ENCODE data around the gene SLC2A11. TPM values are rescaled to one million over a fixed set of nuclear protein-coding genes. Genes with fewer than 3 reads are reported as not detected.
"Not testable (repeated sequence)": the region's sequence is repeated elsewhere in the genome, so short reads cannot be mapped to it uniquely, and the experiment has no call there.

The SLC2A11 gene
- total RNA-seq, 1 donor from 2014 or later = 2.1 TPM

GRCh38 chr22:23904573-23905254, 47.0 kb downstream of the SLC2A11 start:
- peaks cover 3 to 11% (median 3%) of the 10 kb centered on the region in 3 donors for H3K4me1 ChIP-seq (ENCODE audit: control insufficient read depth in 3 of 3, insufficient read depth in 3 of 3, low read length in 3 of 3)
- H3K9ac ChIP-seq (ENCODE audit: low read depth in 1 of 3, low read length in 3 of 3) = peak overlapping the region in 1 of 3 donors; percentile 16
- H3K4me3 ChIP-seq (ENCODE audit: low read length in 3 of 3) = no peak overlapping the region
- H3K27ac ChIP-seq (ENCODE audit: low read depth, low read length) = no peak overlapping the region
- H3K27me3 ChIP-seq (ENCODE audit: control insufficient read depth in 3 of 3, insufficient read depth in 3 of 3, low read length in 3 of 3) = peaks cover 0 to 23% (median 0%) of the 10 kb centered on the region in 3 donors
- H3K36me3 ChIP-seq (ENCODE audit: control insufficient read depth in 3 of 3, insufficient read depth in 3 of 3, low read length in 3 of 3) = no peaks in the 10 kb centered on the region
- no peaks in the 10 kb centered on the region for H3K9me3 ChIP-seq (ENCODE audit: control insufficient read depth in 3 of 3, low read length in 3 of 3)

GRCh38 chr22:23906641-23907040, 49.0 kb downstream of the SLC2A11 start:
- Histone ChIP-seq H3K4me3 (ENCODE audit: low read length in 3 of 3) (no peak overlapping the region), H3K4me1 (ENCODE audit: control insufficient read depth in 3 of 3, insufficient read depth in 3 of 3, low read length in 3 of 3) (peaks cover 3 to 11% (median 3%) of the 10 kb centered on the region in 3 donors), H3K27me3 (ENCODE audit: control insufficient read depth in 3 of 3, insufficient read depth in 3 of 3, low read length in 3 of 3) (peaks cover 0 to 23% (median 0%) of the 10 kb centered on the region in 3 donors), H3K9me3 (ENCODE audit: control insufficient read depth in 3 of 3, low read length in 3 of 3) (no peaks in the 10 kb centered on the region), H3K36me3 (ENCODE audit: control insufficient read depth in 3 of 3, insufficient read depth in 3 of 3, low read length in 3 of 3) (no peaks in the 10 kb centered on the region), H3K27ac (ENCODE audit: low read depth, low read length) (no peak overlapping the region), H3K9ac (ENCODE audit: low read depth in 1 of 3, low read length in 3 of 3) (no peak overlapping the region)

- H3K9me3 ChIP-seq (ENCODE audit: control insufficient read depth in 3 of 3, low read length in 3 of 3); H3K4me3 ChIP-seq (ENCODE audit: low read length in 3 of 3); H3K27ac ChIP-seq (ENCODE audit: low read depth, low read length); H3K36me3 ChIP-seq (ENCODE audit: control insufficient read depth in 3 of 3, insufficient read depth in 3 of 3, low read length in 3 of 3); H3K9ac ChIP-seq (ENCODE audit: low read depth in 1 of 3, low read length in 3 of 3): not testable (repeated sequence)
- peaks cover 3 to 11% (median 3%) of the 10 kb centered on the region in 3 donors for H3K4me1 ChIP-seq (ENCODE audit: control insufficient read depth in 3 of 3, insufficient read depth in 3 of 3, low read length in 3 of 3)
- H3K27me3 ChIP-seq (ENCODE audit: control insufficient read depth in 3 of 3, insufficient read depth in 3 of 3, low read length in 3 of 3) = peaks cover 0 to 23% (median 0%) of the 10 kb centered on the region in 3 donors
These were observed 49.7 kb downstream of the SLC2A11 start for GRCh38 chr22:23907423-23907822.

- Histone ChIP-seq H3K27me3 (ENCODE audit: control insufficient read depth in 3 of 3, insufficient read depth in 3 of 3, low read length in 3 of 3) (peaks cover 0 to 23% (median 0%) of the 10 kb centered on the region in 3 donors), H3K4me1 (ENCODE audit: control insufficient read depth in 3 of 3, insufficient read depth in 3 of 3, low read length in 3 of 3) (peaks cover 9 to 19% (median 11%) of the 10 kb centered on the region in 3 donors), H3K9me3 (ENCODE audit: control insufficient read depth in 3 of 3, low read length in 3 of 3) (no peaks in the 10 kb centered on the region), H3K36me3 (ENCODE audit: control insufficient read depth in 3 of 3, insufficient read depth in 3 of 3, low read length in 3 of 3) (no peaks in the 10 kb centered on the region), H3K9ac (ENCODE audit: low read depth in 1 of 3, low read length in 3 of 3) (no peak overlapping the region), H3K4me3 (ENCODE audit: low read length in 3 of 3) (no peak overlapping the region), H3K27ac (ENCODE audit: low read depth, low read length) (no peak overlapping the region)
These were observed 51.0 kb downstream of the SLC2A11 start for GRCh38 chr22:23908587-23909205.

- Histone ChIP-seq H3K27me3 (ENCODE audit: control insufficient read depth in 3 of 3, insufficient read depth in 3 of 3, low read length in 3 of 3) (peaks cover 0 to 19% (median 0%) of the 10 kb centered on the region in 3 donors), H3K9me3 (ENCODE audit: control insufficient read depth in 3 of 3, low read length in 3 of 3) (no peaks in the 10 kb centered on the region), H3K9ac (ENCODE audit: low read depth in 1 of 3, low read length in 3 of 3) (no peak overlapping the region), H3K36me3 (ENCODE audit: control insufficient read depth in 3 of 3, insufficient read depth in 3 of 3, low read length in 3 of 3) (no peaks in the 10 kb centered on the region), H3K27ac (ENCODE audit: low read depth, low read length) (no peak overlapping the region), H3K4me3 (ENCODE audit: low read length in 3 of 3) (no peak overlapping the region), H3K4me1 (ENCODE audit: control insufficient read depth in 3 of 3, insufficient read depth in 3 of 3, low read length in 3 of 3) (peaks cover 9 to 19% (median 11%) of the 10 kb centered on the region in 3 donors)
These were observed 51.7 kb downstream of the SLC2A11 start for GRCh38 chr22:23909296-23909898.

- no peak overlapping the region for H3K9ac ChIP-seq (ENCODE audit: low read depth in 1 of 3, low read length in 3 of 3)
- H3K36me3 ChIP-seq (ENCODE audit: control insufficient read depth in 3 of 3, insufficient read depth in 3 of 3, low read length in 3 of 3) = no peaks in the 10 kb centered on the region
- H3K27me3 ChIP-seq (ENCODE audit: control insufficient read depth in 3 of 3, insufficient read depth in 3 of 3, low read length in 3 of 3) = peaks cover 0 to 12% (median 0%) of the 10 kb centered on the region in 3 donors
- no peak overlapping the region for H3K27ac ChIP-seq (ENCODE audit: low read depth, low read length)
- H3K4me1 ChIP-seq (ENCODE audit: control insufficient read depth in 3 of 3, insufficient read depth in 3 of 3, low read length in 3 of 3) = peaks cover 6 to 12% (median 11%) of the 10 kb centered on the region in 3 donors
- H3K4me3 ChIP-seq (ENCODE audit: low read length in 3 of 3) = no peak overlapping the region
- no peaks in the 10 kb centered on the region for H3K9me3 ChIP-seq (ENCODE audit: control insufficient read depth in 3 of 3, low read length in 3 of 3)
These were observed 53.0 kb downstream of the SLC2A11 start for GRCh38 chr22:23910496-23911190.

GRCh38 chr22:23911318-23911980, 53.8 kb downstream of the SLC2A11 start:
- H3K27me3 ChIP-seq (ENCODE audit: control insufficient read depth in 3 of 3, insufficient read depth in 3 of 3, low read length in 3 of 3) = peaks cover 0 to 6% (median 0%) of the 10 kb centered on the region in 3 donors

GRCh38 chr22:23912293-23912903, 54.7 kb downstream of the SLC2A11 start:
- no peaks in the 10 kb centered on the region for H3K9me3 ChIP-seq (ENCODE audit: control insufficient read depth in 3 of 3, low read length in 3 of 3)
- no peaks in the 10 kb centered on the region for H3K36me3 ChIP-seq (ENCODE audit: control insufficient read depth in 3 of 3, insufficient read depth in 3 of 3, low read length in 3 of 3)
- peaks cover 6 to 12% (median 11%) of the 10 kb centered on the region in 3 donors for H3K4me1 ChIP-seq (ENCODE audit: control insufficient read depth in 3 of 3, insufficient read depth in 3 of 3, low read length in 3 of 3)
- H3K9ac ChIP-seq (ENCODE audit: low read depth in 1 of 3, low read length in 3 of 3) = no peak overlapping the region
- no peak overlapping the region for H3K4me3 ChIP-seq (ENCODE audit: low read length in 3 of 3)
- H3K27me3 ChIP-seq (ENCODE audit: control insufficient read depth in 3 of 3, insufficient read depth in 3 of 3, low read length in 3 of 3) = peaks cover 0 to 2% (median 0%) of the 10 kb centered on the region in 3 donors
- no peak overlapping the region for H3K27ac ChIP-seq (ENCODE audit: low read depth, low read length)

More at GRCh38 chr22:23911318-23911980, 53.8 kb downstream of the SLC2A11 start:
- H3K4me3 ChIP-seq (ENCODE audit: low read length in 3 of 3) = no peak overlapping the region
- H3K27ac ChIP-seq (ENCODE audit: low read depth, low read length) = no peak overlapping the region
- H3K9ac ChIP-seq (ENCODE audit: low read depth in 1 of 3, low read length in 3 of 3) = no peak overlapping the region
- H3K9me3 ChIP-seq (ENCODE audit: control insufficient read depth in 3 of 3, low read length in 3 of 3) = no peaks in the 10 kb centered on the region
- H3K36me3 ChIP-seq (ENCODE audit: control insufficient read depth in 3 of 3, insufficient read depth in 3 of 3, low read length in 3 of 3) = no peaks in the 10 kb centered on the region
- peaks cover 6 to 12% (median 11%) of the 10 kb centered on the region in 3 donors for H3K4me1 ChIP-seq (ENCODE audit: control insufficient read depth in 3 of 3, insufficient read depth in 3 of 3, low read length in 3 of 3)

- H3K4me1 ChIP-seq (ENCODE audit: control insufficient read depth in 3 of 3, insufficient read depth in 3 of 3, low read length in 3 of 3) = peaks cover 6 to 12% (median 11%) of the 10 kb centered on the region in 3 donors
- H3K4me3 ChIP-seq (ENCODE audit: low read length in 3 of 3) = peak overlapping the region; percentile 88 to 90 (median 89)
- H3K9ac ChIP-seq (ENCODE audit: low read depth in 1 of 3, low read length in 3 of 3) = peak overlapping the region; percentile 84 to 91 (median 89)
- H3K9me3 ChIP-seq (ENCODE audit: control insufficient read depth in 3 of 3, low read length in 3 of 3) = no peaks in the 10 kb centered on the region
- H3K27ac ChIP-seq (ENCODE audit: low read depth, low read length) = peak overlapping the region; percentile 89
- peaks cover 0 to under 1% (median 0%) of the 10 kb centered on the region in 3 donors for H3K36me3 ChIP-seq (ENCODE audit: control insufficient read depth in 3 of 3, insufficient read depth in 3 of 3, low read length in 3 of 3)
- no peaks in the 10 kb centered on the region for H3K27me3 ChIP-seq (ENCODE audit: control insufficient read depth in 3 of 3, insufficient read depth in 3 of 3, low read length in 3 of 3)
These were observed 55.6 kb downstream of the SLC2A11 start for GRCh38 chr22:23913306-23913660.

Data from skeletal muscle tissue (tissue), 4 donors.